Measurements from ENCODE around the gene DGKA. TPM values are rescaled to one million over a fixed set of nuclear protein-coding genes. Genes with fewer than 3 reads are reported as not detected.
"Not testable (repeated sequence)": the region's sequence is repeated elsewhere in the genome, so short reads cannot be mapped to it uniquely, and the experiment has no call there.

Gene DGKA
- 100 to 1,000 TPM; 236 TPM for total RNA-seq

DNA sequence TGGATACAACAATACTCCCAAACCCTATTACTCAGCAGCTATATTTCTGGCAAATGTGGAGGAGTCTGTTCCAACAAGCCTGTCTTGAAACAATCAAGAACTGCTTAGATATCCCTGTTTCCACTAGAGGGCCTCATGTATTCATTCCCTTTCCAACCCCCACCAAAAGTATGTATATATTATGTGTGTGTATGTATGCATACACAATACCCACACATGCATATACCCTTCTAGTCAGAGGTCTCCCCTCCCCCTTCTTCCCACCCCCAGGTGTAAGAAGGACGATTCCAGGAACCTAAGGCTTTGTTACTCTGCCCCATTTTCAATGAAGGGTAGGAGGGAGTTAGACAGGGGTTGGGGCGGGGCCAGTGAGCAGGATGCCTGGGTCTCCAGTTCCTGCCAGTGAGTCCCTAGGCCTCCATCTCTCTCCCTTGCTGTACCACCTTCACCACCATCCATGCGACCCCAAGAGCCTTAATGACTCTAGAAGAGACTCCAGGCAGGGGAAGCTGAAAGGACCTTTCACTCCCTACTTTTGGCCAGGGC is at the start of gene DGKA:
Gene DGKA, plus strand, starts transcription at position 392 of the 546 bp plus-strand sequence. CDS start 5,342 bp downstream, outside the sequence.
- H3K36me3 Mint-ChIP-seq: peaks cover 51% of the 10 kb centered on the region
- DNase-seq: peak; percentile 87
- peak within 1 kb of the TSS; percentile 99 for H3K4me3 Mint-ChIP-seq
- no peaks in the 10 kb centered on the region for H3K9me3 Mint-ChIP-seq
- H3K27ac Mint-ChIP-seq: peak within 1 kb of the TSS; percentile 99
- H3K27me3 Mint-ChIP-seq: peaks cover 3% of the 10 kb centered on the region
- peaks cover 47% of the 10 kb centered on the region for H3K4me1 Mint-ChIP-seq

DNA sequence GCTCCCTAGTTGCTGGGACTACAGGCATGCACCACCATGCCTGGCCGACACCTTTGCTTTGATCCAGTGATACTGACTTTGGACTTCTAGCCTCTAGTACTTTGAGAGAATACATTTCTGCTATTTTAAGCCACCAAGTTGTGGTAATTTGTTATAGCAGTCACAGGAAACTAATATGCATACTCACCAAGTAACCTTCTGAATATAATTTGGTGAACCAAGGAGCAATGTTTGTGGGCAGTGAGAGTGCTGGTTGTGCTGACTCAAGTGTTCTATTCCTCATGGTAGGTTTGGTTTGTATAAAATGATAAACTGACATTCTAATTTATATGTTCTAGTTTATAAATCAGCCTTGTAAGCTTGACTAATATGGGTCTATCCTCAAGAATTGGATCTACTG is 45.8 kb upstream of the DGKA start:
- no peak for DNase-seq
- H3K27me3 Mint-ChIP-seq: no peaks in the 10 kb centered on the region
- peaks cover 13% of the 10 kb centered on the region for H3K4me1 Mint-ChIP-seq
- H3K9me3 Mint-ChIP-seq: no peaks in the 10 kb centered on the region
- H3K36me3 Mint-ChIP-seq: no peaks in the 10 kb centered on the region
- no peak overlapping the region for H3K4me3 Mint-ChIP-seq
- no peak overlapping the region for H3K27ac Mint-ChIP-seq

DNA sequence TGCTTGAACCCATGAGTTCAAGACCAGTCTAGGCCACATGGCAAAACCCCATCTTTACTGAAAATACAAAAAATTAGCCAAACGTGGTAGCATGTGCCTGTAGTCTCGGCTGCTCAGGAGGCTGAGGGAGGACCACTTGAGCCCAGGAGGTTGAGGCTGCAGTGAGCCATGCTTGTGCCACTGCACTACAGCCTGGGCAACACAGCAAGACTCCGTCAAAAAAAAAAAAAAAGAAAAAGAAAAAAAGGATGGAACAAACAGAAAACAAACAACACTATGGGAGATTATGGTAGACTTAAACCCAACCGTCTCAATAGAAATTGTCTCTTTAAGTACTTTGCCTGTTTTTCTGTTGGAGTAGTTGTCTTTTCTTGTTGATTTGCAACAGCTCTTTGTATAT is 39.7 kb upstream of the DGKA start:
- H3K27me3 Mint-ChIP-seq: no peaks in the 10 kb centered on the region
- no peak overlapping the region for H3K4me3 Mint-ChIP-seq
- H3K36me3 Mint-ChIP-seq: no peaks in the 10 kb centered on the region
- H3K9me3 Mint-ChIP-seq: no peaks in the 10 kb centered on the region
- DNase-seq: no peak
- H3K4me1 Mint-ChIP-seq: no peaks in the 10 kb centered on the region
- H3K27ac Mint-ChIP-seq: no peak overlapping the region

DNA sequence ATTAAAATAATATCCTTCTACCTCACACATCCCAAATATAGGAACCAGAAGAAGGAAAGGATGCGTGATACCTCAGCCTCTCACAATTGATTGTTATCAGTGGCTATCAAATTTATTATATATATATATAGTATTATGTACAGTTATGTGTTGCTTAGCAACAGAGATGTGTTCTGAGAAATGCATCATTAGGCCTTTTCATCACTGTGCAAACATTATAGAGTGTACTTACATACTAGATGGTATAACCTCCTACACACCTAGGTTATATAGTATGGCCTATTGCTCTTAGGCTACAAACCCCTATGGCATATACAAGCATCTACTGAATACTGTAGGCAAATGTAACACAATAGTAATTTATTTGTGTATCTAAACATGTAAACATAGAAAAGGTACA is 37.2 kb upstream of the DGKA start:
- peaks cover 3% of the 10 kb centered on the region for H3K4me1 Mint-ChIP-seq
- H3K9me3 Mint-ChIP-seq: no peaks in the 10 kb centered on the region
- H3K4me3 Mint-ChIP-seq: no peak overlapping the region
- no peak overlapping the region for H3K27ac Mint-ChIP-seq
- DNase-seq: no peak
- no peaks in the 10 kb centered on the region for H3K36me3 Mint-ChIP-seq
- H3K27me3 Mint-ChIP-seq: no peaks in the 10 kb centered on the region

DNA sequence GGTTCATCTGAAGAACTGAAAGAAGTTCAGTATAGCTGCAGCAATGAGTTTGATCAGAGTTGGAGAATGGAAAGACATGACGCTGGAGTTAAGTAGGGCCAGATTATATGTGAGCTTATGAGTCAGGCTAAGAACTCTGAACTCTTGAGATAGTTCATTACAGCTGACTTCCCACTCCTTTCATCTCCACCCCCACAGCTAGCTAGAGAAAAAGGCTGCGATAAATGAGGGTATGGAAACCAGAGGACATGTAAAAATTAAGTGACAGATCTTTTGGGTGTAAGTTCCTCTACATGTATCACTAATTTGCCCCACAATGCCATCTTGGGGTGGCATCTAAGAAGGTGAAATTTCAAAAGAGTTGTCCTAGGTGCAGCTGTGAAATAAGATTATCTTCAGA is 31.9 kb upstream of the DGKA start:
- peak; percentile 44 for DNase-seq
- H3K27ac Mint-ChIP-seq: peak overlapping the region; percentile 62
- peaks cover 10% of the 10 kb centered on the region for H3K4me1 Mint-ChIP-seq
- H3K27me3 Mint-ChIP-seq: no peaks in the 10 kb centered on the region
- no peak overlapping the region for H3K4me3 Mint-ChIP-seq
- no peaks in the 10 kb centered on the region for H3K9me3 Mint-ChIP-seq
- peaks cover 6% of the 10 kb centered on the region for H3K36me3 Mint-ChIP-seq

DNA sequence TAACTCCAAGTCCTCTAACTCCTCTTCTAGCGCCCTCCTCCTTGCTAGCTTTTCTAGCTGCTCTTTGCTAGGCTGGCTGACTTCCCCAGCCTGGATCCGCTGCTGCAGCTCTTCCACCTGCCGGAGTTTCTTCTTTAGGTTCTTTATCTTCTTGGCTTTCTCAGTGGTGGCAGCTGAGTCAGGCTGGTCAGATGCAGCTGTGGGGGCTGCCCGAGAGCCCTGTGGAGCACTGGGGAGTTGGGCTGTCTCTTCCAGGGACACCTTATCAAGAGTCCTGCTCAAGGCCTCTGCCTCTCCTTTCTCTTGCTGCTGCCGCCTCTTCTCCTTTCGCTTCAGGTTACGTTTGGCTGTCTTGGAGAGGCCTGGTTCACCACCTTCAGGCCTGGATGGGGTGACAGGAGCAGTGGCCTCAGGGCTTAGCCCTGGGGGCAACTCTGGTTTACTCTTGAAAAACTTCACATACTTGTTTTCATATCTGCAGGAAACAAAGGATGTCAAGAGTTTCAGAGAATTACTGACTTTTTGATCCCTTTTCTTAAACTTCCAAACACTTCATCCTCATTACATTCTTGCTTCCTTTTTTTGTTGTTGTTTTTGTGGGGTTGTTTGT is 29.0 kb upstream of the DGKA start:
- no peak overlapping the region for H3K4me3 Mint-ChIP-seq
- peaks cover 6% of the 10 kb centered on the region for H3K36me3 Mint-ChIP-seq
- H3K4me1 Mint-ChIP-seq: peaks cover 10% of the 10 kb centered on the region
- H3K27ac Mint-ChIP-seq: no peak overlapping the region
- H3K27me3 Mint-ChIP-seq: no peaks in the 10 kb centered on the region
- no peaks in the 10 kb centered on the region for H3K9me3 Mint-ChIP-seq
- DNase-seq: no peak

DNA sequence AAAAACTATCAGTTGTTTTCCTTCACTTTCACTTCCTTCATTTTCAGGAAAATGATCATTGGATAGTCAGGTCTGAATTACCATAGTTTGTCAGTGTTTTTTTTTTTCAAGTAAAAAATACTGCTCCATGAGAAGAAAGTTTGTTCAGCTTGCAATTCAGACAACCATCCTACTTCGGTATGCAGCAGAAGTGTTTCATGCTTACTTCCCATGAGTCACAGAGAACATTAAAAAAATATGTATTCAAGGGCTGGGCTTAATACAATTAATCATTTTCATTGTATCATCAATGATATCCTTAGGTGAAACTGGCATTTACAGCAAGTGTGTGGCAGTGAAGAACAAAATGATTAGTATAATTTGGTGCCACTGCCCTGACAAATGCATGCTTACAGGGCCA is 24.9 kb upstream of the DGKA start:
- Mint-ChIP-seq H3K9me3 (no peaks in the 10 kb centered on the region), H3K36me3 (peaks cover 6% of the 10 kb centered on the region), H3K27me3 (no peaks in the 10 kb centered on the region), H3K27ac (no peak overlapping the region), H3K4me1 (peaks cover 4% of the 10 kb centered on the region), H3K4me3 (no peak overlapping the region)
- no peak for DNase-seq

DNA sequence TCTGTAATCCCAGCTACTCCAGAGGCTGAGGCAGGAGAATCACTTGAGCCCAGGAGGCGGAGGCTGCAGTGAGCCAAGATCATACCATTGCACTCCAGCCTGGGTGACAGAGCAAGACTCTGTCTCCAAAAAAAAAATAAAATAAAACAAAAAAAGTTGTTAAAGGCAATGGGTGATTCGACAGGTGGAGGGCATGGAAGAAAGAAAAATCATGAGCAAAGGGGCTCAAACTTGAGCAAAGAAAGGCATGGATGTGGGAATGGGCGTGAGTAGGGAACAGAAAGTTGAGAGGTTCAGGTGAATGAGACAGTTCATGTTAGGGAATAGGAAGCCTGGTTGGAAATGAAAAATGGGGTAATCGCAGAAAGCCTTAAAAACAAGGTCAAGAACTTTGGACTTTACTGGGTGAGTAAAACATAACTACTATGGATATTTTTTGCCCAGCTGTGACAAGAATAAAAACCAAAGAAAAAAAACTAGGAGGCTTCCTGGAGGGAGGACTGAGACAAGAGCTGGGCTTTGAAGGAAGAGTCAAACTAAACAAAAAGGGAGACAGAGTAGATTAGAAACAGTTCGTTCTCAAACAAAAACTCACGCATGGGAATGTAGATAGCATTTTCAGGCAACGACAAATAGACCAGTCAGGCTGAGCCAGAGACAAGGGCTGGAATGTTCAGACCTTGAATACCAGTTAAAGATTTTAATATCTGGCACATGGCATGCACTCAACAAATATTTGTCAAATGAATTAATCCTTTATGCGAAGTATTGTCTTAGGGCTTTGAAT is 22.0 kb upstream of the DGKA start:
- H3K27ac Mint-ChIP-seq: no peak overlapping the region
- H3K4me3 Mint-ChIP-seq: no peak overlapping the region
- no peaks in the 10 kb centered on the region for H3K9me3 Mint-ChIP-seq
- H3K4me1 Mint-ChIP-seq: peaks cover 13% of the 10 kb centered on the region
- peaks cover 13% of the 10 kb centered on the region for H3K36me3 Mint-ChIP-seq
- no peak for DNase-seq
- no peaks in the 10 kb centered on the region for H3K27me3 Mint-ChIP-seq

DNA sequence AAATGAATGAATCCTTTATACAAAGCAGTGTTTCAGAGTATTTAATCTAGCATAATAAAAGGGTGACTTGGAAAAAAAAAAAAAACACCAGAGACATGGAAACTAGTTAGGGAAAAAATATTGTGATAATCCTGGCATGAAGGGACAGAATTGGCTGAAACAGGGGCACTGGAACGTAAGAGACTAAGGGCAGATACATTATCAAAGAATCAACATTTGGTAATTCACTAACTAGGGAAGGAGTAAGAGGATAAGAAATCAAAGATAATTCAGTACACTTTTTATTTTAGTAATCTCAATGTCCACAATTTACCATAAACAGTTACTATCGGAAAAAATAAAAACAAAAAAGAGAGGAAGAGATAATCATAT is 21.5 kb upstream of the DGKA start:
- DNase-seq: no peak
- Mint-ChIP-seq H3K9me3 (no peaks in the 10 kb centered on the region), H3K4me3 (no peak overlapping the region), H3K36me3 (peaks cover 17% of the 10 kb centered on the region), H3K27me3 (no peaks in the 10 kb centered on the region), H3K4me1 (peaks cover 18% of the 10 kb centered on the region), H3K27ac (no peak overlapping the region)

DNA sequence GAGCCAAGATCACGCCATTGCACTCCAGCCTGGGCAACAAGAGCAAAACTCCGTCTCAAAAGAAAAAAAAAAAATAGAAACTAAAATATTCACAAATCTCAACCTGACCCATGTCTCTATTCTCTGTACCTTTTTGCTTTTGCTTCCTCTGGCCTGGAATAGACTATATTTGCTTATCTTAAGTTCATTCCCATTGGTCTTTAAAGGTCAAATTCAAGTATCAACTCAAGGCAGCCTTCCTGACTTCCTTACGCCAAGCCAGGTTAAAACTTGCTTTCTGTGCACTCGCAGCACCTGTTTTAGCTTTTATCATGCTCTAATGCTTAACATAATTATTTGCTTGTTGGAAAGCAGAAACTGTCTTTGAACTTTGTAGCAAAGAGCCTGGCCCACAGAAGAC is 18.1 kb upstream of the DGKA start:
- peak overlapping the region; percentile 27 for H3K27ac Mint-ChIP-seq

DNA sequence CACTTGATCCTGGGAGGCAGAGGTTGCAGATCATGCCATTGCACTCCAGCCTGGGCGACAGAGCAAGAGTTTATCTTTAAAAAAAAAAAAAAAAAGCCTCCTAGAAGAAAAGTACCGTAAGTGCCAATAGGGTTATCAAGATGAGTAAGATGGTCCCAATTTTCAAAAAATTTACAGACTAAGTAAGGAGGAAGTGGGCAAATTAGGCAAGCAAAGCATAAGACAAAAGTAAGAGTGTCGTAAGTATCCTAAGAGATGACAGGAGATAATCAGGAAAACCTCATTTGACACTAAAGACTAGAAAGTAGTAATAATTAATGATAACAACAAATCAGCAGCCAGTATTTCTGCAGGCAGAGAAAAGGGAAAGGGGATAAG is 15.5 kb upstream of the DGKA start:
- Mint-ChIP-seq H3K4me3 (no peak overlapping the region), H3K4me1 (peaks cover 32% of the 10 kb centered on the region), H3K9me3 (no peaks in the 10 kb centered on the region), H3K36me3 (peaks cover 41% of the 10 kb centered on the region), H3K27ac (peak overlapping the region; percentile 31), H3K27me3 (no peaks in the 10 kb centered on the region)
- no peak for DNase-seq

More for the DNA sequence above, 18.1 kb upstream of the DGKA start:
- H3K27me3 Mint-ChIP-seq: no peaks in the 10 kb centered on the region
- peaks cover 38% of the 10 kb centered on the region for H3K36me3 Mint-ChIP-seq
- no peak overlapping the region for H3K4me3 Mint-ChIP-seq
- peaks cover 35% of the 10 kb centered on the region for H3K4me1 Mint-ChIP-seq
- no peak for DNase-seq
- H3K9me3 Mint-ChIP-seq: no peaks in the 10 kb centered on the region

DNA sequence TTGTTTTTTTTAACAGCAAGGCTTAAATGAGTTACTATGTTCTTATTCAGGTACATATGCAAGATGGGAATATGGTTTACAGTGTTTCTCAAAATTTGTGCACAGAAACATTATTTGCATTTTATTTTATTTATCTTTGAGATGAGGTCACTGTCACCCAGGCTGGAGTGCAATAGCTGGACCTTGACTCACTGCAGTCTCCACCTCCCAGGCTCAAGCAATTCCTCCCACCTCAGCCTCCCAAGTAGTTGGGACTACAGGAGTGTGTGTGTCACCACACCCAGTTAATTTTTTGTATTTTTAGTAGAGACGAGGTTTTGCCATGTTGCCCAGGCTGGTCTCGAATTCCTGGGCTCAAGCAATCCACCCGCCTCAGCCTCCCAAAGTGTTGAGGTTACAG is 11.9 kb upstream of the DGKA start:
- H3K9me3 Mint-ChIP-seq, H3K27me3 Mint-ChIP-seq, DNase-seq, H3K27ac Mint-ChIP-seq, H3K4me3 Mint-ChIP-seq: not testable (repeated sequence)
- peaks cover 38% of the 10 kb centered on the region for H3K36me3 Mint-ChIP-seq
- H3K4me1 Mint-ChIP-seq: peaks cover 40% of the 10 kb centered on the region

DNA sequence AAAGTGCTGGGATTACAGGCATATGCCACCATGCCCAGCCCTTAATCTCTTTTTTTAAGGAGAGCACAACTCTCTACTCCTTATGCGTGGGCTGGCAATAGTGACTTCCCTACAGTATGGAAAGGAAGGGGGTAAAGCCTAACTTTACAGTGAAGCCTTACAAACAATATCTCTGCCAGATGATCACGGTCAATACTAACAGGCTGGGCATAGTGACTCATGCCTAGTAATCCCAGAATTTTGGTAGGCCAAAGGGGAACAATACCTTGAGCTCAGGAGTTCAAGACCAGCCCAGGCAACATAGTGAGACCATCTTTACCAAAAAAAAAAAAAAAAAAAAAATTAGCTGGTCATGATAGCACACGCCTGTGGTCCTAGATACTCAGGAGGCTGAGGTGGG is 8.8 kb upstream of the DGKA start:
- no peak for DNase-seq
- Mint-ChIP-seq H3K27ac (no peak overlapping the region), H3K9me3 (no peaks in the 10 kb centered on the region), H3K4me1 (peaks cover 34% of the 10 kb centered on the region), H3K4me3 (no peak overlapping the region), H3K36me3 (peaks cover 28% of the 10 kb centered on the region), H3K27me3 (peaks cover 3% of the 10 kb centered on the region)

DNA sequence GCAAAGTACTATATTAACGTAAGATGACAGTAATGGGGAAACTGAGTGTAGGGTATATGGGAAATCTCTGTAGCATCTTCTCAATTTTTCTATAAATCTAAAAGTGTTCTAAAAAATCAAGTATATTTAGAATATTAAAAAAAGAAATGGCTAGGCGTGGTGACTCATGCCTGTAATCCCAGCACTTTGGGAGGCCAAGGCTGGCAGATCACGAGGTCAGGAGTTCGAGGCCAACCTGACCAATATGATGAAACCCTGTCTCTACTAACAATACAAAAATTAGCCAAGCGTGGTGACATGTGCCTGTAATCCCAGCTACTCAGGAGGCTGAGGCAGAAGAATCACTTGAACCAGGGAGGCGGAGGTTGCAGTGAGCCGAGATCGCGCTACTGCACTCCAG is 7.3 kb upstream of the DGKA start:
- not testable (repeated sequence) for H3K4me3 Mint-ChIP-seq, H3K27me3 Mint-ChIP-seq, H3K9me3 Mint-ChIP-seq, DNase-seq
- peak overlapping the region; percentile 66 for H3K27ac Mint-ChIP-seq
- peaks cover 33% of the 10 kb centered on the region for H3K36me3 Mint-ChIP-seq
- H3K4me1 Mint-ChIP-seq: peaks cover 34% of the 10 kb centered on the region

DNA sequence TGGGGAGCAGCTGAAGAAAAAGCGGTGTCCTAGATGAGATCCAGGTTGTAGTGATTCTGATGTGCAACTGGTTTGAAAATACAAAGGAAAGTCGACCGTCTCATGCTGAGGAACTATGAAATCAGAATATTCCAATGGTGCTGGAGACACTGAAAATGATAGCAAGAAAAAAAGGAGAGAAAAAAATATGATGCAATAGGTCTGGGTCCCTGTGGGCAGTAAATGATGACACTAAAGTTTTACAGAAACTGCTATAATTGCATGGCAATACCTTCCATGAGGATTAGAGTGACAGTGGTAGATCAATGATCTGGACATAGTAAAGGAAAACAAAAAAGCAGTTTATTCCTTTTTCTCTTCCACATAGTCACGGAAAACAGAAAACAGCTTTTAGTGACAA is 5.6 kb upstream of the DGKA start:
- Mint-ChIP-seq H3K9me3 (no peaks in the 10 kb centered on the region), H3K27me3 (peaks cover 3% of the 10 kb centered on the region), H3K4me3 (peak overlapping the region; percentile 99), H3K36me3 (peaks cover 32% of the 10 kb centered on the region), H3K4me1 (peaks cover 45% of the 10 kb centered on the region), H3K27ac (peak overlapping the region; percentile 99)
- no peak for DNase-seq

Data from activated naive CD8-positive, alpha-beta T cell treated with anti-CD3 and anti-CD28 coated beads for 36 hours (primary cell).